ENCODE measurements around the gene AHSG.

Gene AHSG

DNA sequence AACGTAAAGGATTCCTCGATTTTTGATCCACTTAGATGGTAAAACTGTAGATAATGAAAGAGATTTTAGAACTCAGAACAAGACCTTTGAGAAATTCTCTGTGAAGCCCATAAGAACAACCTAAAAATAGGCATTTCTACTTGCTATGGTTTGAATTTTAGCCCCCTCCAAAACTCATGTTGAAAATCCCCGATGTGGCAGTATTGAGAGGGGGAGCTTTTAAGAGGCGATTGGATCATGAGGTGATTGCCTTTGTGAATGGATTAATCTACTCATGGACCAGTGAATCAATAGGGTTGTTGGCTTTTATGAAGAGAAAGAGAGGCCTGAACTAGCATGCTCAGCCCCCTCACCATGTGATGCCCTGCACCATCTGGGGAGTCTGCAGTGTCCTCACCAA is 20.2 kb upstream of the AHSG start:
- no peak for DNase-seq (ENCODE audit: low read depth in 1 of 2, low spot score in 1 of 2)

DNA sequence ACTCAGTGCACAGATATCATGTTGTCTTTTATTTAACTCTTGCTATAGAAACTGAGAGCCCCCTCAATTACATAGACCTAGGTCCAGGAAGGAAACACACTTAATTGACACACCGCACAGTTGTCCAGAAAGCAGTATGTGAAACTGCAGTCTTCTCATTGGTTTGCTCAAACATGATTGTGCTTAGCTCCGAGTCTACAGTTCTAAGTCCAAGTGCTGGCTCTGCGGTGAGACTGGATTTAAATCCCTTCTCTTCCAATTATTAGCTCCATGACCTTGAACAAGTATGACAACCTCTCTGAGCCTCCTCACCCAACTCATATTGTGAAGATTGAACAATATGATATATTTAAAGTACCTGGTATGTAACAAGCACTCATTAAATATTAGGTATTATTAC is 19.0 kb upstream of the AHSG start:
- no peak for DNase-seq (ENCODE audit: low read depth in 1 of 2, low spot score in 1 of 2)

DNA sequence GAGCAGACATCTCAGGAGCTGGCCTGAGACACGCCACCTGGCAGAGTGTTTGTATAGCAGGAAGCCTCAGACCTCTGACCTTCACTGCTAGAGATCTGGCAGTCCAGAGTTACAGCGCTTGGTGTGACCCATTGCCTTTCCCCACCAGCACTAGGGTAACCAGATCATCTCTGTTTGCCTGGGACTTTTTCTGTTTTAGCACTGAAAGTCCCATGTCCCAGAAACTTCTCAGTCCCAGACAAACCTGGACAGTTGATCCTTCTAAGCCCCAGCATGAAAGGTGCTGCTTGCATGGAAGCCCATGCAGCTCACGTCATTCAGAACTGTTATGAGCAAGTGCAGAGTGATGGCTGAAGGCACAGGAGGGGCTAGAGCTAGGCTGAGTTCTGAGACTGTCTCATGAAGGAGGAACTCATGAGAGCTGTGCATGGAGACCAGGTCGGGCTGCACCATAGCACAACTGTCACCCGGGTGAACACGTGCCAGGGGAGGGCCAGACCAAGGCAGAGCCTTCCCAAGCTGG is 18.2 kb upstream of the AHSG start:
- no peak for DNase-seq (ENCODE audit: low read depth in 1 of 2, low spot score in 1 of 2)

DNA sequence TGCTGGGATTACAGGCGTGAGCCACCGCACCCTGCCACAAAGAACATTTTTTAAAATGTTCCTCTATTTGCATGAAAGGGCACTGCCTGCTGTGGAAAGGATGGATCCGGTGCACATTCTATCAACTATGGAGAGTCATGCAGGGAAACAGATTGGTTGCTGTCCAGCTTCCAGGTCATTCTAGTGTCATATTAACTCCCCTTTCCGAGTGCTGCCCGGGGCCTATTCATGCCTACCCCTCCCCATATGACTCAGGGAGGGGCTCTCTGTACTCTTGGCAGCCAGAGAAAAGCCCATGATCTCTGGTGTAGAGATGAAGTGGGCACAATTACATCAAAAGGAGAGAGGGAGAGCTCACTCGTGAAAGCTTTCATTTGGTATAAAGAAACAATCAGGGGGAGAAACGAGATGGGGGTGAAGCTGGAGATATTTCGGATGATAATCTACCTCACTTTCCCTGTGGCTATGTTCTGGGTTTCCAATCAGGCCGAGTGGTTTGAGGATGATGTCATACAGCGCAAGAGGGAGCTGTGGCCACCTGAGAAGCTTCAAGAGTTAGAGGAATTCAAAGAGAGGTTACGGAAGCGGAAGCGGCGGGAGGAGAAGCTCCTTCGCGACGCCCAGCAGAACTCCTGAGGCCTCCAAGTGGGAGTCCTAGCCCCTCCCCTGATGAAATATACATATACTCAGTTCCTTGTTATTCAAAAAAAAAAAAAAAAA is 16.1 kb upstream of the AHSG start:
- DNase-seq (ENCODE audit: low read depth in 1 of 2, low spot score in 1 of 2): no peak

DNA sequence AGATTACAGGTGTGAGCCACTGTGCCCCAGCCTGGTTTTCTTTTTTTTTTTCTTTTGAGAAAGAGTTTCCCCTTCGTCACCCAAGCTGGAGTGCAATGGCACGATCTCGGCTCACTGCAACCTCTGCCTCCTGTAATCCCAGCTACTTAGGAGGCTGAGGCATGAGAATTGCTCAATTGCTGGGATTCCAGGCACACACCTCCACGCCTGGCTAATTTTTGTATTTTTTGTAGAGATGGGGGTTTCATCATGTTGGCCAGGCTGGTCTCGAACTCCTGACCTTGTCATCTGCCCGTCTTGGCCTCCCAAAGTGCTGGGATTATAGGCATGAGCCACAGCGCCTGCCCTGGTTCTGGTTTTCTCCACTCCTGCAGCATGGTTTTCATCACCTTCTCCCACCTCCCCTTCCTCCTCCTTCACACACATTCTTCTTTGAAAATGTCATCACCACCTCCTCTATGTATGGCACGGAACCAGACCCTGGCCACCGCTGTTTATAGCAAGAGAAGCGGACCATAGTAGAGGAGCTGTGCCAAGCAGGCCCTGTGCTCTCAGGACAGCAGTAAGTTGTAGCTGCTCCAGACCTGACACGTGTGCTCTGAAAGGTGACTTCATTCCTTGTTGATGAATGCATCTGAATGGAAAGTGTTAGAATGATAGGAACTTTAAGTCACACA is 14.6 kb upstream of the AHSG start:
- no peak for DNase-seq (ENCODE audit: low read depth in 1 of 2, low spot score in 1 of 2)

DNA sequence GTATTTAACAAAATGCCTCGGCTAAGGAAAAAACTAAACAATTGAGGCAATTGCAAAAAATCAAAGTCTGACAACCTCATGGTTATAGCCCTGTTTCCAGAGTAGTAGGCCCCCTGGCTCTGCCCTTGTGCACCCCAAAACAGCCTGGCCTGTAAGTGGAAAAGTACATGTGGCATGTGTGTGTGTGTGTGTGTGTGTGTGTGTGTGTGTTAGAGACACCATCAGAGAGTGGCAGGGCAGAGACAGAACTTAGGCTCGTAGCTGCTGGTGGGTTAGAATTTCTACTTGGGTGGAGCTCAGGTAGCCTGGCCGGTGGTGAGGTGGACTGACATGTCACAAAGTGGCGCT is 14.1 kb upstream of the AHSG start:
- no peak for DNase-seq (ENCODE audit: low read depth in 1 of 2, low spot score in 1 of 2)

DNA sequence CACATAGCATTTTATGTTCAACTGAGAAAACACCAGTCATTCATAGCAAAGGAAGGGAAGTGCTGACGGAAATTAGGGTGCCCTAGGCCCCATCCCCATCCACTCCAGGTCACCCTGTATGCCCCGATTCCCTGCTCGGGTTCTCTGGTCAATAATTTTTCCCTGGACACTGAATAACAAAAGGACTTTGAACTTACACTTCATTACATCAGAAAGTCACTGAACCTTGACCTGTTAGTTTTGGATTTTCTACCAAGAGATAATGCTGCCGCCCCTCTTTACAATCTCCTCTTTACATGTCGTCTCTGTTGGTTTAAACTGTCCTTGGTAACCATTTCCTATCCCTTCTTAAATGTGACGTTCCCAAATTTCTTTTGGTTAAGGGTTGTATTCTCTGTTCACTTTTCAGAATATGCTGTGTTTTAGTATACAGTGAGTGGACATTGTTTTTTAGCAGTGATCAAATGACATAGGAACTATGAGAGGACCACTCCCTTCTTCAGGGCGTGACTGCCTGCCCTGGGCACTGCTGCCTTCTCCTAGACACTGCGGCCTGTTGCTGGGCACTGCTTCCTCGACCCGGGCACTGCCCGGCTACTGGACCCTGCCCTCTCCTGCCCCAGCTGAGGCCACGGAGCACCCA is 13.6 kb upstream of the AHSG start:
- DNase-seq (ENCODE audit: low read depth in 1 of 2, low spot score in 1 of 2): no peak

DNA sequence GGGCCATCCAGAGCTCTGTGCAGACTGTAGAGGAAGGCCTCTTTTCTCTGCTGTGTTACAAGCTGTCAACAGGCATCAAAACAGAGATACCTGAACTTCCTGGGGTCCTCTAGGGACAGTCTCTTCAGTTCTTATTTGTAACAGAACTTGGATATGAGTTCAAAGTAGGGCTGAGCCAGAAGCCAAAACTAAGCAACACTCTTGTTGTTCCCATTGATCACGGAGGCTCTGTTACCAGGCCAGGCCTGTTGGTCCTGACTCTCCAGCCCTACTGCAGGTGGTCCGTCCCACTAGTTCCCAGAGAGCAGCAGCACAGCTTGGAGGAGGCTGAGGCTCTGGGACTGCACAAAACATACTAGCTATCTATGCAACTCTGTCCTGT is 13.1 kb upstream of the AHSG start:
- no peak for DNase-seq (ENCODE audit: low read depth in 1 of 2, low spot score in 1 of 2)

DNA sequence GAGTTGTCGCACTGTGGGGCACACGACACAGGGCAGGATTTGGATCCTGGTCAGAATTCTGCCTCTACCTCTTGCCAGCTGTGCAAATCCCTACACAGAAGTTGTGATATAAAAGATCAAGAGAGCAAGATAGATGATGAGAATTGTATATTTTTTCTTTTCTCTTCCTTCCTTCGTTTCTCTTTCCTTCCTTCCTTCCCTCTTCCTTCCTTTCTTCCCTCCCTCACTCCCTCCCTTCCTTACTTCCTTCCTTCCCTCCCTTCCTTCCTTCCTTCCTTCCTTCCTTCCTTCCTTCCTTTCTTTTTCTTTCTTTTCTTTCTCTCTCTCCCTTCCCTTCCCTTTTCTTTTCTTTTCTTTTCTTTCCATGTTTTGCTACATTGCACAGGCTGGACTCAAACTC is 12.0 kb upstream of the AHSG start:
- no peak for DNase-seq (ENCODE audit: low read depth in 1 of 2, low spot score in 1 of 2)

DNA sequence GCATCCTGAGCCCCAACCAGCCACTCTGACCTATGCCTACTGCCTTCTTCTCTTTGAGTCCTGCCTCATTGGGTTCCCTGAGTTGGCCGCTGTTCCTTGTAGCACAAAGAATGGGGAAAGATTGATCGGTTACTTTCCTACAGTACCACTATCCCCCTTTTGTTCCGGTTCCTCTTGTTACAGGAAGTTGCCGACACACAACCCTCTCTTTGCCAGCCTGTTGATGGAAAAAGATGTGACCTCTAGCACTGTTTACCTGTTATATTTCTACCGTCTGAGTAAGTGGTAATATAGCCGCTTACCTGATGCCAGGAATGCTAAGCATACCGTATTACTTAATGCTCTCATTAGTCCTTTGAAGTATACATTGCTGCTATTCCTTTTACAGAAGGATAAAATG is 9.7 kb upstream of the AHSG start:
- no peak for DNase-seq (ENCODE audit: low read depth in 1 of 2, low spot score in 1 of 2)

DNA sequence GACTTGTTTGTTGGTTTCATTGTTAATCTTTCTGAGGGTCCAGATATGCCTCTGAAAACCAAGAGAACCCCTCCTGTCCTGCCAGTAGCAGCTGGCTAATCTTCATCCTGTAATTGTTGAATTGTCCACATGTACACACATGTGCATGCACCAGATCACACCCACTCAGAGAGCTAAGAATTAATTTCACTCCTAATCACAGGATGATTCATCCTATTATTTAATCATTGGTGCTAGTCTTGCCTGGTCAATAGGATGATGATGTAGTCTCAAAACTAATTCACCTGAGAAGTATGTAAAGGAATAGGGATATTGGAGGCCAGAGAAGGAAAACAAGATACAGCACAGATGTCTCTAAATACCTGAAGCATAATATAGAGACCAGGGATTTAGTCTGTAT is 7.8 kb upstream of the AHSG start:
- no peak for DNase-seq (ENCODE audit: low read depth in 1 of 2, low spot score in 1 of 2)

DNA sequence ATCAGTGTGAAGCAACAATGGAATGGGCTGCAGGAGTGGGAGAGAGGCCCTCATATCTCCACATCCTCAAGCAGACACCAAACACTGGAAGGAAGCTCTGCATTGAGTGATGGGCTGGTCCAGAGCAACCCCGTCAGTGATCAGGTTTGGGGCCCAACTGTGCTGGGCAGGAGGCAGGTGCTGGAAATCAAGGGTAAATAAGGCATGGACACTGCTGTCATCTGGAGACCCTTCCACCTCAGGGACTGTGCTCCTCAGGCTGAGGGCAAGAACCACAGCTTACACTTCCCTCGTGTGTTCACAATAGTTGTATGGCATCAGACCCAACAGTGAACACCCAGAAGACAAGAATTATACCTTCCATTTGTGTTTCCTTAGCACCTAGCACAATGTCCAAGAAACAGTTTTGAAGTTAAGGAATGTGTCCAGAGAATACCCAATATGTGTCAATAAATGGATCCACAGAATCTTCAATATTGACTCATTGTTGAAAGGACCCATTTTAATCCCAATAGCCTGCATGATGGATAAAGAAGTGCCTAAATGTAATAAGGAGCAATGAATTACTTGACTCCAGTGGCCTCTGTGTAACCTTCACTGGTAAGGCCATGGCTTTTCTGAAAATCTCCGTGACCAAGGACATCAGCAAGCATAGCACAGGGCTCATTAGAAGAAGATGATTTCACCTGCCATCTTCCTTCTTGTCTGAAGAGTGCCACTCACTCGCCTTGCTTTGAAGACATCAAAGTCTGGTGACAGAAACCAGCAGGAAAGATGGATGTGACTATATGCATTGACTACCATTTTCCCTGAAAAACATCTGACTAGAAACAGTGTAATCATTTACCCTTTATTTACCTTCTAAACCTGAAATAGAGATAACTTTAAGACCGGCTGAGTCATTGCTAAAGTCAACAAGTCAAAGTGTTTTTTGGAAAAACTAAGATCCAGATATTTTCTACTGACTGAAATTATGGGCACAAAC is 7.0 kb upstream of the AHSG start:
- no peak for DNase-seq (ENCODE audit: low read depth in 1 of 2, low spot score in 1 of 2)

DNA sequence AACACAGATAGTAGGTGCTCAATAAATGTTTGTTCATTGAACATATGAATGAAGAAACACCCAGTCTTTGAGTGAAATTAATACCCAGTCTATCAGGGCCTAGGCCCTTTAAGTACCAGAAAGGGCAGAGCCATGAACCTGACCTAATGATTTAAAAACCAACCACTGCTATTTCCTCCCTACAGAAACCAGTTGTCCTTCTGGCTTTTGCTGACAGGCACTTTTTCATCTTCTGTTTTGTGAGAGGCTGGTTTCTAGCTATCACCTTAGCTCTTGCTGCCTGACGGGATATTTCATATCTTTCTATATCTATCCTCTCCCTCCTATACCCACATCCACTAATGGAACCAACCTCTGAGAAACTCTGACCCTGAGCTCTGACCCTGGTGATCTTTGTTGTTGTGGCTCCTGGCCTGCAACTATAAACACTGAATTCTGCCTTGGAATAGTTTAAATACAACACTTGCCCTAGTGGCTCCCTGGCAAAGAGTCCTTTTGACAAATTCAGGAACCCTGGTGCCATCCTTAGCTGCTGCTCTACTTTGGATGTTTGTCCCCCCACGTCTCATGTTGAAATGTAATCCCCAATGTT is 4.1 kb upstream of the AHSG start:
- no peak for DNase-seq (ENCODE audit: low read depth in 1 of 2, low spot score in 1 of 2)

DNA sequence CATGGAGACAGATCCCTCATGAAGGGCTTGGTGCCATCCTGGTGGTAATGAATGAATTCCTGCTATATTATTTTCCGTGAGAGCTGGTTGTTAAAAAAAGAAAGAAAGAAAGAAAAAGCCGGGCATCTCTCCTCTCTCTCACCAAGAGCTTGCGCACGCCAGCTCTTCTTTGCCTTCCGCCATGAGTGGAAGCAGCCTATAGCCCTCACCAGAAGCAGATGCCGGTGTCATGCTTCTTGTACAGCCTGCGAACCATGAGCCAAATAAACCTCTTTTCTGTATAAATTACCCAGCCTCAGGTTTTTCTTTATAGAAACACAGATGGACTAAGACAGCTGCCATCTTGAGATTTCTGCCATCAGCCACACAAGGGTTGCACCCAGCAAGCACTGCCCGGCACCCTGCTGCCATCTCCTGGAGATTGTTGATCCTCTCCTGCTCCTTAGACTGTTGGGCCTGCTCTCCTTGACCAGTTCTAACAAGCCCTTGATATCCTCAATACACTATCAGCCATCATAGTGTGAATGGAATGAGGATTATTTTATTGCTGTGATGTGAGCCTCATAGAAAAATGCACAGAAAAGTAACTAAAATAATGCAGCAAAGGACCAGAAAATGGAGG is 3.5 kb upstream of the AHSG start:
- no peak for DNase-seq (ENCODE audit: low read depth in 1 of 2, low spot score in 1 of 2)

DNA sequence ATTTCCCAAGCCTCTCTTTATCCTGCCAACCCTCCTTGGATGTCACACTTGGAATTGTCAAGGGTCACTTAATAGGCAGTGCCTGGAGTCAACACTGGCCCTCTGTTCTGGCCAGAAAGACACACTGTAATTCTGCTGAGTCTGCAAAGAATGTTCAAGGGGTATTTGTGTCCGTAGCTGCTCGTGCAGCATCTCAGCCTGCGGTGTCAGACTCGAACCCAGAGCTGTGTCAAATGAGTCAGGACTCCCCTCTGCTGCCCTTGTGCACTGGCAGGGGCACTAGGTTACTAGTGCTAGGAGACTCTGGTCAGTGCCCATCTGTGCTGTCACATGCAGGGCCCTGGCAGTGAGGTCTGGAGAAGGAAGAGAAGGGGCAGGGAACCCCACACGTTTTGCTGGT is 795 bp upstream of the AHSG start:
- no peak for DNase-seq (ENCODE audit: low read depth in 1 of 2, low spot score in 1 of 2)

DNA sequence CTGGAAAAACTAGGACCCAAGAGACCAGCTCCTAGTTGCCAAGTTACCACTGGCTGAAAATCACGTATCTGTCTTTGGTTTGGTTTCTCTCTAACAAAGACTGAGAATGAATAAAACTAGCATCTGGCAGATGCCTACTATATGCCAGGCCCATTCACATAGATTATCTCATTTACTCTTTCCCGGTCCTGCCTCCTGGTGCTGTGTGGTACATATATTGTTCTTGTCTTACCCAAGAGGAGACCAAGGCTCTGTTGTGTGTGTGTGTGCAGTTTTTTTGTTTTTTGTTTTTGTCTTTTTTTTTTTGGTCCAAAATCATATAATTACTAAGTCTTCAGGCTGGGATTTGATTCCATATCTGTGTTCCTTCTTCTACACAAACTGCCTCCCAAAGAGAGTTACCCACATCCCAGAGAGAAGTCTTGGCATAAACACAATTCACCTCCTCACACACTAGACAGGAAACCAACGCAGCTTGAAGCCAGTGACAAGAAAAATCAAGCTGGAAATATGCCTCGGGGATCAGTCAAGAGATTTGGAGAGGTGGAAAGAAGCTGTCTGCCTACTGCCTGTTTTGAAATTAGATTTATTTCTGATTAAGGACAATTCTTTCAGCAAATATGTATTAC is 891 bp downstream of the AHSG start:
- no peak for DNase-seq (ENCODE audit: low read depth in 1 of 2, low spot score in 1 of 2)

DNA sequence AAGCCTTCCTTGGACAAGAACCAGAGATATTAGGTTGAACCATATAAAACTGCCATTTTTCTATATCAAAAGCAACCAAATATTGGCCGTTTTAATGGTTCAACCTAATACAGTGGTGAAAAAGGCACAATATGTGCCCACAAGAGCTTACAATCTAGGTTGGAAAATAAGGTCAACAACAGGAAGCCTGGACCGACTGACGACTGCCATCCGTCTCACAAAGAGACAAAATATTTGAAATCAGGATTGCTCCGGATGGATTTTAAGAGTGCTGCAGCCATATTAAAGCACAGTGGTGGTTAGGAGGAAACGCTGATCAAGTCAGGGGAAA is 1.4 kb downstream of the AHSG start:
- no peak for DNase-seq (ENCODE audit: low read depth in 1 of 2, low spot score in 1 of 2)

DNA sequence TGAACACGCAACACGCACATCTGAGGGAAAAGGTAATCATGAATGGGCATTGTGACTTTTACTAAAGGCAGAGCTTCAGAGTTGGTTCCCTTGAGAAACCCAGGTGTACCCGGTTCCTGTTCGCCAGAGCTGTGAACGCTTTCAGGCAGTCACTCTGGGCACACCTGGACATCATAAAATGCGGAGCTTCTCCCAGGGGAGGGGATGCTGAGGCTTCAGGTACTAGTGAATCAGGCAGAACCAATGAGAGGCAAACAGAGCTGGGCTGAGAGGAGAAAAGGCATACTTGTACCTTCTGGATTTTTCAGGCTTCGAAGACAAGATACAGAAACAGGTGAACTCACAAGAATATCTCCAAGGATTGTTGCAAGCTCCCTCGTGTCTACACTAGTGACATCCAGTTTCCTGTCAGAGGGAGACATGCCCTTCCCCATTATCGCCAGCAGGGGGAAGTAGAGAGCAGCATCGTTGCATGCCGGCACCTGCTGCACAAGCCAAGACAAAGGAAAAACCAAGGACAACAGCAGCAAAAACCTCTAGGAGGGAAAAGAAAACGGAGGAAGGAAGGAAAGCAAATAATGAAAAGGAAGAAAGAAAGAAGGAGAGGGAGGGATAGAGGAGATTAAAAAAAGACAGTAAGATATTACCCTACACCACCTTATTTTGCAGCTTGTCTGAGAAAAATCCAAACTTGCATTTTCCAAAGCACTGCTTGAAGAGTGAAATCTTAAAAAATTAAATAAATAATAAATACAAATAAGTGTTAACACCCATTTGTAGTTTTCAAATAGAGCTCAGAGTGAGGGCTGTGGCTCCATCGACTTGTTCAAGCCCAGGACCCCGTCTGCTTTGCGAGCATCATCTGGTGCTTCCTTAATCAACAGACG is 2.0 kb downstream of the AHSG start:
- peak; percentile 49 to 76 for DNase-seq (ENCODE audit: low read depth in 1 of 2, low spot score in 1 of 2)

DNA sequence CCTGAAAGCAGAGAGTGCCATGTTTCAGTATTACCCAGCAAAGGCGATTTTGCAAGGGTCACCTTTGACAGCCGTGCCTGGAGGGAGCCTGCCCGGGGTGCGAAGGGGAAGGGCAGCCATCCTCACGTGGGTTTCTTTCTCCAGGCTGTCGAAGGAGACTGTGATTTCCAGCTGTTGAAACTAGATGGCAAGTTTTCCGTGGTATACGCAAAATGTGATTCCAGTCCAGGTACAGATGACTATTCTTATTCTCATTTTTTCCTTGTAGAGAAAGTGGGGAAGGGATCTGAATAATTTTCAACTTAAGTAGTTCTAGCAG is 3.4 kb downstream of the AHSG start:
- DNase-seq (ENCODE audit: low read depth in 1 of 2, low spot score in 1 of 2): no peak

Data from activated CD4-positive, alpha-beta T cell treated with anti-CD3 and anti-CD28 coated beads, Interleukin-2, amount 50 U/mL, for 24 hours (primary cell).